GM12878 (cell line): Measurements from ENCODE around the gene ERCC4. TPM values are rescaled to one million over a fixed set of nuclear protein-coding genes. Genes with fewer than 3 reads are reported as not detected.

Experiments used
- ATAC-seq: fragments of 200-7000 bp; cut with Tn5 transposase; 3 replicates; pipeline ENCODE4 v1.9.1; 2020; ENCODE audit warnings: mild to moderate bottlenecking, moderate library complexity
- BruUV-seq: library from RNA; stranded (reverse); fragments of 400-500 nt; replicated peaks from 2 replicates; lab custom pipeline; 2021; lab: Mats Ljungman, UMichigan
- CTCF ChIA-PET: fragments of 300-600 bp; sonication (Branson Sonifier 250); formaldehyde crosslinking; extraction: SDS; loops from one replicate; lab custom pipeline; 2021; ENCODE audit warnings: inconsistent platforms; lab: Yijun Ruan, JAX
- POLR2A ChIA-PET: fragments of 350-600 bp; formaldehyde crosslinking; extraction: SDS; loops from one replicate; lab custom pipeline; 2021; ENCODE audit warnings: inconsistent platforms; lab: Charles Lee
- RAD21 ChIA-PET: fragments of 300-600 bp; sonication (Branson Sonifier 250); formaldehyde crosslinking; loops from one replicate; lab custom pipeline; 2023; ENCODE audit warnings: antibody characterized with exemption; ENCODE audit not compliant: unreplicated experiment; lab: Charles Lee
- SMC1A ChIA-PET: fragments of 300-600 bp; sonication (Branson Sonifier 250); formaldehyde crosslinking; loops from one replicate; lab custom pipeline; 2023; ENCODE audit not compliant: unreplicated experiment, uncharacterized antibody; lab: Charles Lee
- DNase-seq: peaks from one replicate; pipeline ENCODE4 v3.0.0-alpha.2; 2011; ENCODE audit warnings: low read depth, low spot score
- FAIRE-seq: peaks from 3 replicates; lab custom pipeline; 2011; peaks lifted over from hg19 to GRCh38; lab: Jason Lieb, UNC
- H2AFZ ChIP-seq: 2 replicates; pipeline ENCODE4 v1.6.0; 2011; ENCODE audit warnings: low read depth, low read length, control low read depth; ENCODE audit not compliant: control insufficient read depth
- H3K27ac ChIP-seq: 2 replicates; pipeline ENCODE4 v1.5.1; 2011; ENCODE audit warnings: control low read depth; ENCODE audit not compliant: control insufficient read depth, insufficient read depth
- H3K27me3 ChIP-seq, 2 experiments: replicated peaks in 1 of 2; 2 replicates each; pipeline versions ENCODE4 v1.6.0 to v1.6.1; 2011; ENCODE audit warnings: low read length in 1 of 2; ENCODE audit not compliant: control insufficient read depth in 2 of 2, insufficient read depth in 2 of 2
- H3K36me3 ChIP-seq, 2 experiments: 2 replicates each; pipeline ENCODE4 v1.5.1; 2011; ENCODE audit warnings: low read length in 1 of 2; ENCODE audit not compliant: control insufficient read depth in 2 of 2, insufficient read depth in 2 of 2
- H3K4me1 ChIP-seq: 2 replicates; pipeline ENCODE4 v1.6.1; 2011; ENCODE audit warnings: mild to moderate bottlenecking, low read length, moderate library complexity, mixed read lengths; ENCODE audit not compliant: control insufficient read depth, insufficient read depth
- H3K4me2 ChIP-seq: 2 replicates; pipeline ENCODE4 v1.6.0; 2011; ENCODE audit warnings: control low read depth; ENCODE audit not compliant: control insufficient read depth, insufficient read depth
- H3K4me3 ChIP-seq: fragments of 200-600 bp; sonication (generic); 2 replicates; pipeline ENCODE4 v1.5.1; 2016
- H3K79me2 ChIP-seq: 2 replicates; pipeline ENCODE4 v1.6.0; 2011; ENCODE audit warnings: low read length; ENCODE audit not compliant: control insufficient read depth, insufficient read depth
- H3K9ac ChIP-seq: 2 replicates; pipeline ENCODE4 v1.8.0; 2011; ENCODE audit warnings: low read length, control low read depth, mixed read lengths; ENCODE audit not compliant: control insufficient read depth, insufficient read depth
- H3K9me3 ChIP-seq: replicated peaks from 3 replicates; pipeline ENCODE4 v1.5.1; 2011; ENCODE audit warnings: mild to moderate bottlenecking, low read length; ENCODE audit not compliant: control insufficient read depth, insufficient read depth
- H4K20me1 ChIP-seq: 2 replicates; pipeline ENCODE4 v1.6.0; 2011; ENCODE audit not compliant: control insufficient read depth, insufficient read depth
- FOS ChIP-seq: IDR thresholded peaks from 3 replicates; pipeline ENCODE4 v1.6.1; 2011; ENCODE audit warnings: borderline replicate concordance; ENCODE audit not compliant: insufficient read length; ENCODE audit errors: extremely low read depth
- IKZF1 ChIP-seq: fragments of 450-650 bp; conservative IDR thresholded peaks from 2 replicates; pipeline ENCODE4 v1.6.1; 2017; ENCODE audit warnings: antibody characterized with exemption, mild to moderate bottlenecking
- NFXL1 ChIP-seq: fragments of 450-650 bp; IDR thresholded peaks from 2 replicates; pipeline ENCODE4 v1.6.1; 2017; ENCODE audit warnings: antibody characterized with exemption, mild to moderate bottlenecking, borderline replicate concordance
- SP1 ChIP-seq: IDR thresholded peaks from one replicate; pipeline ENCODE4 v1.6.1; 2011; ENCODE audit warnings: low read depth, low read length
- STAT1 ChIP-seq: fragments of 450-650 bp; conservative IDR thresholded peaks from 2 replicates; pipeline ENCODE4 v1.6.1; 2014; ENCODE audit warnings: antibody characterized with exemption, mild to moderate bottlenecking
- ZNF217 ChIP-seq: fragments of 450-650 bp; IDR thresholded peaks from 2 replicates; pipeline ENCODE4 v1.6.1; 2017; ENCODE audit warnings: antibody characterized with exemption, mild to moderate bottlenecking
- WGBS: methylation state at CpG from one replicate; pipeline ENCODE4 v1.1.6; 2016; ENCODE audit warnings: low lambda C conversion rate; ENCODE audit not compliant: insufficient replicate concordance, insufficient coverage; ENCODE audit errors: missing lambda C conversion rate; 5-methylcytosine and 5-hydroxymethylcytosine counted together
- in situ Hi-C: fragments of 300-500 bp; cut with MboI; formaldehyde crosslinking; loops from 9 replicates; pipeline ENCODE4 v1.14.3; 2018; ENCODE audit warnings: mixed read lengths
- intact Hi-C: fragments of 100-400 bp; cut with micrococcal nuclease; formaldehyde crosslinking; loops from one replicate; pipeline ENCODE4 v1.14.2; 2022; ENCODE audit not compliant: unreplicated experiment
- polyA plus RNA-seq, 11 experiments: library from polyadenylated mRNA; depleted of rRNA in 4 of 11; unstranded in 6 of 11; stranded (reverse) in 5 of 11; fragments of >200 nt; fragmentation: Nextera tagmentation in 4 of 11; fragmentation: Illumina TruSeq in 1 of 11; extraction: Ambion mirVana in 4 of 11; extraction: Trizol in 1 of 11; gene quantifications; 1 replicate in 1 of 11; 2 replicates in 10 of 11; pipeline versions ENCODE4 v1.2.1 to v1.2.3, GENCODE V29; 2011 to 2016; ENCODE audit warnings: inconsistent platforms in 2 of 11, missing spikeins in 2 of 11, low read depth in 1 of 11
- total RNA-seq, 4 experiments: library from RNA; depleted of rRNA in 3 of 4; stranded (reverse); fragments of >200 nt in 3 of 4; fragmentation: Illumina TruSeq in 1 of 4; extraction: Trizol in 1 of 4; gene quantifications; 2 replicates each; pipeline versions ENCODE4 v1.2.1 to v1.2.3, GENCODE V29; 2013 to 2021

ERCC4 gene
- total and polyA plus RNA-seq, 10 of the 15 experiments (the other 5 are each of a cell fraction or from before 2014, with no cell fraction given), result 4.7 to 24.6 (median 8.9) TPM

- Histone ChIP-seq H3K9me3 (no peaks in the 10 kb centered on the region; the same call in 2 of the 3 replicates), H4K20me1 (no peaks in the 10 kb centered on the region), H3K79me2 (no peaks in the 10 kb centered on the region), H3K27ac (no peak overlapping the region), H3K36me3 (no peaks in the 10 kb centered on the region), H3K4me3 (no peak overlapping the region), H3K27me3 (no peaks in the 10 kb centered on the region), H3K4me1 (peaks cover 29% of the 10 kb centered on the region), H3K4me2 (no peak overlapping the region), H2AFZ (no peak overlapping the region), H3K9ac (no peak overlapping the region)
- BruUV-seq, result no TSS peak
- SMC1A ChIA-PET, result interaction anchor here (1.4 kb wide), 1 partner anchor 38 kb away, joined by 5 read pairs; no protein-coding TSS in a partner anchor
- ATAC-seq (no peak), DNase-seq (no peak), FAIRE-seq (no peak)
- TF ChIP-seq STAT1, result no peak
- in situ Hi-C loops, result no loop called here
- RAD21 ChIA-PET, result no interaction called here
- intact Hi-C loops, result loop anchor here (5.0 kb wide), 3 partner anchors 37 to 673 kb away; partner anchors contain the start of genes BFAR, ERCC4, MRTFB and PARN
- POLR2A ChIA-PET, result interaction anchor here (0.5 to 1.0 kb wide), 3 partner anchors 38 to 228 kb away, joined by 4 to 6 read pairs (median 5); no protein-coding TSS in a partner anchor
- CTCF ChIA-PET, result interaction anchor here (1.0 kb wide), 1 partner anchor 36 kb away, joined by 3 read pairs; no protein-coding TSS in a partner anchor
- WGBS, result 83% methylated on average over 8 of the region's 8 CpGs
Observed at GRCh38 chr16:13959626-13960025, 39.7 kb downstream of the ERCC4 start.

- H3K79me2 ChIP-seq, result no peaks in the 10 kb centered on the region
- H3K27me3 ChIP-seq, result no peaks in the 10 kb centered on the region
- ChIA-PET RAD21 (interaction anchor here (1.3 kb wide), 1 partner anchor 41 kb away, joined by 3 read pairs; the partner anchor contains the start of gene ERCC4), SMC1A (interaction anchor here (0.8 to 1.1 kb wide), 3 partner anchors 10 to 185 kb away, joined by 3 to 6 read pairs (median 3); no protein-coding TSS in a partner anchor), POLR2A (no interaction called here), CTCF (interaction anchor here (1.1 kb wide), 1 partner anchor 285 kb away, joined by 3 read pairs; no protein-coding TSS in a partner anchor)
- no peaks in the 10 kb centered on the region for H3K9me3 ChIP-seq
- in situ Hi-C loops, result no loop called here
- DNase-seq (no peak), ATAC-seq (no peak), FAIRE-seq (no peak)
- H3K9ac ChIP-seq, result no peak overlapping the region
- no peaks in the 10 kb centered on the region for H3K36me3 ChIP-seq
- H3K4me2 ChIP-seq, result no peak overlapping the region
- peaks cover 19% of the 10 kb centered on the region for H3K4me1 ChIP-seq
- no peaks in the 10 kb centered on the region for H4K20me1 ChIP-seq
- no peak overlapping the region for H2AFZ ChIP-seq
- H3K4me3 ChIP-seq, result no peak overlapping the region
- 85% methylated on average over 8 of the region's 8 CpGs for WGBS
- no peak overlapping the region for H3K27ac ChIP-seq
- intact Hi-C loops, result no loop called here
- no TSS peak for BruUV-seq
- no peak for TF ChIP-seq IKZF1
- TF ChIP-seq ZNF217, result no peak
- TF ChIP-seq FOS, result no peak
- no peak for TF ChIP-seq SP1
- TF ChIP-seq NFXL1, result no peak
Observed at GRCh38 chr16:13961099-13961811, 41.3 kb downstream of the ERCC4 start.
